ENCODE data around the gene SLTM.
"Not testable (repeated sequence)": the region's sequence is repeated elsewhere in the genome, so short reads cannot be mapped to it uniquely, and the experiment has no call there.

Gene SLTM

GRCh38 chr15:58926823-58927222 is 6.7 kb downstream of the SLTM start:
- DNase-seq (ENCODE audit: low read depth): no peak

GRCh38 chr15:58924327-58924726 is 9.2 kb downstream of the SLTM start:
- no peak for DNase-seq (ENCODE audit: low read depth)

GRCh38 chr15:58923696-58924300 is 9.7 kb downstream of the SLTM start:
- DNase-seq (ENCODE audit: low read depth): no peak

- no peak for DNase-seq (ENCODE audit: low read depth)
These were observed 10.2 kb downstream of the SLTM start for GRCh38 chr15:58923284-58923683.

GRCh38 chr15:58921267-58921790 is 12.2 kb downstream of the SLTM start:
- no peak for DNase-seq (ENCODE audit: low read depth)

GRCh38 chr15:58920447-58920846 is 13.0 kb downstream of the SLTM start:
- DNase-seq (ENCODE audit: low read depth): not testable (repeated sequence)

GRCh38 chr15:58919232-58919631 is 14.2 kb downstream of the SLTM start:
- DNase-seq (ENCODE audit: low read depth): no peak

GRCh38 chr15:58918239-58918638 is 15.2 kb downstream of the SLTM start:
- no peak for DNase-seq (ENCODE audit: low read depth)

GRCh38 chr15:58917613-58918129 is 15.8 kb downstream of the SLTM start:
- DNase-seq (ENCODE audit: low read depth): not testable (repeated sequence)

- DNase-seq (ENCODE audit: low read depth): no peak
These were observed 16.5 kb downstream of the SLTM start for GRCh38 chr15:58916962-58917361.

GRCh38 chr15:58910456-58910855 is 23.0 kb downstream of the SLTM start:
- DNase-seq (ENCODE audit: low read depth): no peak

GRCh38 chr15:58909616-58910015 is 23.9 kb downstream of the SLTM start:
- DNase-seq (ENCODE audit: low read depth): no peak

- no peak for DNase-seq (ENCODE audit: low read depth)
These were observed 24.7 kb downstream of the SLTM start for GRCh38 chr15:58908550-58909309.

- DNase-seq (ENCODE audit: low read depth): no peak
These were observed 32.8 kb downstream of the SLTM start for GRCh38 chr15:58900631-58901030.

- DNase-seq (ENCODE audit: low read depth): no peak
These were observed 35.3 kb downstream of the SLTM start for GRCh38 chr15:58898150-58898680.

- no peak for DNase-seq (ENCODE audit: low read depth)
These were observed 44.1 kb downstream of the SLTM start for GRCh38 chr15:58889363-58889762.

- DNase-seq (ENCODE audit: low read depth): no peak
These were observed 46.6 kb downstream of the SLTM start for GRCh38 chr15:58886921-58887320.

GRCh38 chr15:58883926-58884325 is 49.6 kb downstream of the SLTM start:
- not testable (repeated sequence) for DNase-seq (ENCODE audit: low read depth)

GRCh38 chr15:58882243-58882642 is 51.2 kb downstream of the SLTM start:
- DNase-seq (ENCODE audit: low read depth): no peak

GRCh38 chr15:58880320-58880719 is 53.2 kb downstream of the SLTM start:
- no peak for DNase-seq (ENCODE audit: low read depth)

GRCh38 chr15:58877999-58878825 is 55.3 kb downstream of the SLTM start:
- no peak for DNase-seq (ENCODE audit: low read depth)
